Effector memory CD4-positive, alpha-beta T cell (primary cell): Measurements from ENCODE around the gene SLC39A2.
"Not testable (repeated sequence)": the region's sequence is repeated elsewhere in the genome, so short reads cannot be mapped to it uniquely, and the experiment has no call there.

Experiments
- DNase-seq, 3 donors: peaks; one replicate each; pipeline ENCODE4 v3.0.0-alpha.2; 2020
- H3K27ac ChIP-seq: 2 replicates; pipeline ENCODE4 v1.7.0; 2013; ENCODE audit warnings: mild to moderate bottlenecking, low read length, moderate library complexity; ENCODE audit not compliant: insufficient read depth, poor library complexity, severe bottlenecking
- H3K27me3 ChIP-seq: replicated peaks from 2 replicates; pipeline ENCODE4 v1.7.0; 2013; ENCODE audit warnings: mild to moderate bottlenecking, low read length; ENCODE audit not compliant: insufficient read depth, control insufficient read depth, poor library complexity, severe bottlenecking
- H3K36me3 ChIP-seq: 2 replicates; pipeline ENCODE4 v1.7.0; 2013; ENCODE audit warnings: mild to moderate bottlenecking, low read length, moderate library complexity; ENCODE audit not compliant: control insufficient read depth, insufficient read depth
- H3K4me1 ChIP-seq: 2 replicates; pipeline ENCODE4 v1.7.0; 2013; ENCODE audit warnings: low read length, mild to moderate bottlenecking; ENCODE audit not compliant: control insufficient read depth, insufficient read depth, poor library complexity, severe bottlenecking
- H3K4me3 ChIP-seq: 2 replicates; pipeline ENCODE4 v1.7.0; 2013; ENCODE audit warnings: low read length, low read depth, mild to moderate bottlenecking; ENCODE audit not compliant: insufficient read depth, poor library complexity, severe bottlenecking
- H3K9me3 ChIP-seq: 2 replicates; pipeline ENCODE4 v1.7.0; 2013; ENCODE audit warnings: mild to moderate bottlenecking, low read length, moderate library complexity; ENCODE audit not compliant: control insufficient read depth

Gene SLC39A2

GRCh38 chr14:21036751-21037150, 37.7 kb downstream of the SLC39A2 start:
- no peak overlapping the region for H3K27ac ChIP-seq
- no peak for DNase-seq
- H3K9me3 ChIP-seq, result no peaks in the 10 kb centered on the region
- no peak overlapping the region for H3K4me3 ChIP-seq
- H3K36me3 ChIP-seq, result no peaks in the 10 kb centered on the region
- no peaks in the 10 kb centered on the region for H3K4me1 ChIP-seq
- H3K27me3 ChIP-seq, result no peaks in the 10 kb centered on the region

GRCh38 chr14:21037156-21037555, 38.1 kb downstream of the SLC39A2 start:
- H3K4me3 ChIP-seq, result no peak overlapping the region
- DNase-seq, result no peak
- H3K4me1 ChIP-seq, result no peaks in the 10 kb centered on the region
- H3K9me3 ChIP-seq, result no peaks in the 10 kb centered on the region
- H3K36me3 ChIP-seq, result no peaks in the 10 kb centered on the region
- H3K27ac ChIP-seq, result no peak overlapping the region
- H3K27me3 ChIP-seq, result no peaks in the 10 kb centered on the region

DNA sequence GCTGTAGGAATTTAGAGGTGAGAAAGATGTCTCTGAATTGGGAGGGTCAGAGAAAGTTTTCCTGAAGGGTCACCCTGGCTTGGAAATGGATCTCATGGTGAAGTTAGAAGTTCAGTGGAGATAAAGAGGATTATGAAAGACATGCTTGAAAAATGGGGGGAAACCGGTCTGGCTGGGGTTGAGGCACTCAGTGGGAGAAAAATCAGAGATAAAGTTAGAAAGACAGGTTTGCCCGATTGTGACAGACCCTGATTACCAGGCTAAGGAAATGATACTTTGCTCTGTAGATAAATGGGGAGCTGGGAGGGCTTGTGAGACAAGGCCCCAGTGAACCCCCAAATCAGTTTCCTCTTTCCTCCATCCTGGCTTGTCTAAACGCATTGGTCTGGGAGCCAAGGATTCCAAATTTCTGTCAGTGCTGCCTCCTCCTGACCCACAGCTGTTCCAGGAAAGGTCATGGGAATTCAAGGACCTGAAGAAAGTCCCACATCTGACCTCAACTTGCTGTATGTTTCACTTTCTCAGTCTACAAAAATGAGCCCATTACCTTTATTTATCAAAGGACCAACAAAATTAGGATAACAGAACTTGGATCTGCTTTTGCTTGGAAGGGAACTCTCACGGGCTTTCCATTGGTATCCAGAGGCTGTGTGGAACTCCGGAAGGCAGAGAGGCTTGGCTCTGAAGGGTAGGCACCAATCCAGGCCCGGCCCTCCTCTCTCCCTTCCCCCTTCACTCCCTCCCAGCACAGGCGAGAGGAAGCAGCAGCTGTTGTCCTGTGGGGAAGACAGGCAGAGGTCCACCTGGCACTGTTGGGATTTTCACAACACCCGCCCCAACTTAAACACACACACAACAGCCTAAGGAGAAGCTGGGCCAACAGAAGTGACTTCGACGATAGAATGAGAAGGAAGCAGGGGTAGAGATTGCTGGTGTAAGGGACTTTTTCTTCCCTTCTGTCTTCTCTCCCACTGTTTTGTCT, 39.6 kb downstream of the SLC39A2 start:
- Histone ChIP-seq H3K27me3 (no peaks in the 10 kb centered on the region), H3K4me3 (no peak overlapping the region), H3K9me3 (no peaks in the 10 kb centered on the region), H3K27ac (no peak overlapping the region), H3K36me3 (no peaks in the 10 kb centered on the region), H3K4me1 (no peaks in the 10 kb centered on the region)
- DNase-seq, result no peak

- Histone ChIP-seq H3K27me3 (no peaks in the 10 kb centered on the region), H3K27ac (no peak overlapping the region), H3K4me3 (no peak overlapping the region), H3K4me1 (peaks cover 7% of the 10 kb centered on the region), H3K9me3 (no peaks in the 10 kb centered on the region), H3K36me3 (no peaks in the 10 kb centered on the region)
- DNase-seq, result no peak
Observed at GRCh38 chr14:21039585-21040369, 40.7 kb downstream of the SLC39A2 start.

- H3K27ac ChIP-seq, result no peak overlapping the region
- H3K4me1 ChIP-seq, result peaks cover 10% of the 10 kb centered on the region
- no peaks in the 10 kb centered on the region for H3K36me3 ChIP-seq
Observed at GRCh38 chr14:21040370-21040925, 41.4 kb downstream of the SLC39A2 start.

DNA sequence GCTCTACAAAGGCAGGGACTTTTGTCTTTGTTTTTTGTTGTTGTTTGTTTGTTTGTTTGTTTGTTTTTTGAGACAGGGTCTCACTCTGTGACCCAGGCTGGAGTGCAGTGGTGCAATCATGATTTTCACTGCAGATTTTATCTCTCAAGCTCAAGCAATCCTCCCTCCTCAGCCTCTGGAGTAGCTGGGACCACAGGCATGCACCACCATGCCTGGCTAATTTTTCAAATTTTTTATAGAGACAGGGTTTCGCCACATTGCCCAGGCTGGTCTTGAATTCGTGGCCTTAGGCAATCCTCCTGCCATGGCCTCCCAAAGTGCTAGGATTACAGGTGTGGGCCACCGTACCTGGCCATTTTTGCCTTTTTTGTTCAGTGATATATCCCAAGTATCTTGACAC, 41.8 kb downstream of the SLC39A2 start:
- H3K4me1 ChIP-seq, H3K4me3 ChIP-seq, H3K9me3 ChIP-seq, H3K27ac ChIP-seq, DNase-seq, H3K36me3 ChIP-seq, H3K27me3 ChIP-seq: not testable (repeated sequence)

More at GRCh38 chr14:21040370-21040925, 41.4 kb downstream of the SLC39A2 start:
- no peak for DNase-seq
- H3K27me3 ChIP-seq, result no peaks in the 10 kb centered on the region
- H3K4me3 ChIP-seq, result no peak overlapping the region
- H3K9me3 ChIP-seq, result no peaks in the 10 kb centered on the region

DNA sequence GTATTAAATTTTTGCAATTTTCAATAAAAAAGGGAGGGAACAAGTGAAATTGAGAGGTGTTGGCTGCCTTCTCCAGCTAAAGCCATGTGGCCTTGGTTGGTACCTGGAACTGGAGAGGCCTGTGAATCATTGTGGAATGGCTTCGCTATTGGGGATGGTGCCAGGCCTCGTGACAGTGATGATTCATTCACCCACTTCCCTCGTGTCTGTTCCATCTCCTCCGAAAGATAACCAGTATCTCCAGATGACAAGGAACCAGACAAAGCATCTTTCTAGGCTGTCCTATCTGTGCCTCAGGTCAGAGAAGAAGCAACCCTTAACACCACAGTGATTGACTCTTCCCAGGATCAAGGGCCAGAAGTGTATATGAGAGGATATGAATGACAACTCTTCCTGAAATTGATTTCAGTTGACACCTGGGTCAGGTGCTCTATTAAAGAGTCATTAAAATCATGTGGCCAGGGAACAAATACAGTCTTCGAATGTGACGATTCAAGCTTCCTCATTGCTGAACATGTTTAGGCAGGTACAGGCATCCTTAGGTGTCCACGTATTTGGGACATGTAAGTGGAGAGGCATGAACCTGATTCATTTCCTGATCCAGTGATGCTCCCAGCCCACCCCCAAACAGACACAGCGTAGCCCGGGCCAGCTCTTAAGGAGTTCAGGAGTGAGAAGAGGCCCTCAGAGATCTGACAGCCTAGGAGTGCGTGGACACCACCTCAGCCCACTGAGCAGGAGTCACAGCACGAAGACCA, 42.8 kb downstream of the SLC39A2 start, which contains the start of gene RNASE7:
Gene RNASE7 (plus strand): TSS at position 687 of the 758 bp plus-strand sequence. CDS start 631 bp downstream, outside the sequence.
- Histone ChIP-seq H3K36me3 (no peaks in the 10 kb centered on the region), H3K27ac (no peak within 1 kb of the TSS), H3K4me1 (peaks cover 10% of the 10 kb centered on the region), H3K4me3 (no peak within 1 kb of the TSS), H3K27me3 (no peaks in the 10 kb centered on the region), H3K9me3 (no peaks in the 10 kb centered on the region)
- no peak for DNase-seq

GRCh38 chr14:21042918-21043317, 43.8 kb downstream of the SLC39A2 start:
- H3K27me3 ChIP-seq, result no peaks in the 10 kb centered on the region
- DNase-seq, result no peak
- H3K4me3 ChIP-seq, result no peak overlapping the region
- no peak overlapping the region for H3K27ac ChIP-seq
- no peaks in the 10 kb centered on the region for H3K9me3 ChIP-seq
- H3K36me3 ChIP-seq, result no peaks in the 10 kb centered on the region
- peaks cover 10% of the 10 kb centered on the region for H3K4me1 ChIP-seq

- Histone ChIP-seq H3K4me3 (no peak overlapping the region), H3K27ac (no peak overlapping the region), H3K4me1 (peaks cover 10% of the 10 kb centered on the region), H3K27me3 (no peaks in the 10 kb centered on the region), H3K36me3 (no peaks in the 10 kb centered on the region), H3K9me3 (no peaks in the 10 kb centered on the region)
- no peak for DNase-seq
Observed at GRCh38 chr14:21043387-21043973, 44.4 kb downstream of the SLC39A2 start.
